SK-N-SH (cell line): ENCODE results near the gene ETFDH. TPM values are rescaled to one million over a fixed set of nuclear protein-coding genes. Genes with fewer than 3 reads are reported as not detected.

Experiments
- CTCF ChIA-PET: fragments of 300-600, 350-600 bp; formaldehyde crosslinking; extraction: SDS; loops from one replicate; lab custom pipeline; 2021; lab: Yijun Ruan, JAX
- POLR2A ChIA-PET: fragments of 350-600 bp; sonication (Branson Sonifier 250); formaldehyde crosslinking; extraction: SDS; loops from one replicate; lab custom pipeline; 2020; ENCODE audit warnings: antibody characterized with exemption, inconsistent platforms; lab: Yijun Ruan, JAX
- DNase-seq: peaks from one replicate; pipeline ENCODE4 v3.0.0; 2012
- H2AFZ ChIP-seq: fragments of 200-600 bp; sonication (generic); 2 replicates; pipeline ENCODE4 v1.8.1; 2016; ENCODE audit warnings: antibody characterized with exemption, mild to moderate bottlenecking, low read depth
- H3F3A ChIP-seq: fragments of 200-600 bp; sonication (generic); replicated peaks from 2 replicates; pipeline ENCODE3; 2016; ENCODE audit warnings: antibody characterized with exemption, mild to moderate bottlenecking; ENCODE audit not compliant: insufficient read depth
- H3K27ac ChIP-seq, 2 experiments: fragments of 200-500 bp in 1 of 2; fragments of 200-600 bp in 1 of 2; sonication (Bioruptor generic) in 1 of 2; sonication (generic), shearing (Covaris generic) in 1 of 2; 2 replicates each; pipeline versions ENCODE4 v1.5.1 to v1.6.1; 2014 to 2016; ENCODE audit warnings: low read depth in 2 of 2, inconsistent platforms in 1 of 2, low read length in 1 of 2, mild to moderate bottlenecking in 1 of 2, mixed read lengths in 1 of 2
- H3K27me3 ChIP-seq: fragments of 200-600 bp; sonication (generic), shearing (Covaris generic); 2 replicates; pipeline ENCODE4 v1.6.1; 2016; ENCODE audit warnings: mixed run types; ENCODE audit not compliant: insufficient read depth
- H3K36me3 ChIP-seq, 2 experiments: fragments of 200-500 bp in 1 of 2; fragments of 200-600 bp in 1 of 2; sonication (Bioruptor generic) in 1 of 2; sonication (generic) in 1 of 2; replicated peaks in 1 of 2; 2 replicates each; pipeline versions ENCODE3 to v1.5.1; 2014 to 2016; ENCODE audit warnings: low read length in 1 of 2, mild to moderate bottlenecking in 1 of 2; ENCODE audit not compliant: insufficient read depth in 2 of 2, control insufficient read depth in 1 of 2
- H3K4me1 ChIP-seq, 2 experiments: fragments of 200-500 bp in 1 of 2; fragments of 200-600 bp in 1 of 2; sonication (Bioruptor generic) in 1 of 2; sonication (generic), shearing (Covaris generic) in 1 of 2; 2 replicates each; pipeline versions ENCODE4 v1.5.1 to v1.6.1; 2014 to 2016; ENCODE audit warnings: low read depth in 1 of 2, low read length in 1 of 2, mixed run types in 1 of 2; ENCODE audit not compliant: insufficient read depth in 2 of 2, control insufficient read depth in 1 of 2
- H3K4me2 ChIP-seq: fragments of 200-600 bp; sonication (generic), shearing (Covaris generic); 2 replicates; pipeline ENCODE4 v1.6.1; 2017; ENCODE audit warnings: mixed run types
- H3K4me3 ChIP-seq, 2 experiments: fragments of 200-500 bp in 1 of 2; fragments of 200-600 bp in 1 of 2; sonication (Bioruptor generic) in 1 of 2; sonication (generic), shearing (Covaris generic) in 1 of 2; 2 replicates each; pipeline versions ENCODE4 v1.5.1 to v1.8.1; 2014 to 2016; ENCODE audit warnings: low read depth in 2 of 2, inconsistent platforms in 1 of 2, low read length in 1 of 2, mild to moderate bottlenecking in 1 of 2, mixed read lengths in 1 of 2, moderate library complexity in 1 of 2
- H3K79me2 ChIP-seq: fragments of 200-600 bp; sonication (generic); 2 replicates; pipeline ENCODE4 v1.8.1; 2017; ENCODE audit warnings: mild to moderate bottlenecking; ENCODE audit not compliant: insufficient read depth
- H3K9ac ChIP-seq: fragments of 200-600 bp; sonication (generic); 2 replicates; pipeline ENCODE4 v1.6.1; 2017; ENCODE audit warnings: mixed run types
- H3K9me2 ChIP-seq: fragments of 200-600 bp; sonication (generic); 2 replicates; pipeline ENCODE4 v1.6.1; 2017; ENCODE audit warnings: mixed run types
- H3K9me3 ChIP-seq: fragments of 200-600 bp; sonication (generic); 2 replicates; pipeline ENCODE4 v1.6.1; 2017; ENCODE audit warnings: mixed run types, mild to moderate bottlenecking, moderate library complexity
- H4K20me1 ChIP-seq: fragments of 200-600 bp; sonication (generic); 2 replicates; pipeline ENCODE4 v1.6.1; 2017; ENCODE audit warnings: mild to moderate bottlenecking, mixed run types; ENCODE audit not compliant: insufficient read depth
- CHD2 ChIP-seq: fragments of 150-350 bp; IDR thresholded peaks from 2 replicates; pipeline ENCODE4 v1.6.1; 2018; ENCODE audit warnings: low read length; ENCODE audit not compliant: partially characterized antibody
- EZH2phosphoT487 ChIP-seq: fragments of 200-600 bp; sonication (generic); IDR thresholded peaks from 2 replicates; pipeline ENCODE4 v1.6.1; 2017; ENCODE audit warnings: low read depth, mixed run types, mild to moderate bottlenecking, antibody characterized with exemption, moderate library complexity, borderline replicate concordance
- GABPA ChIP-seq: IDR thresholded peaks from 2 replicates; pipeline ENCODE4 v1.4.0; 2012; ENCODE audit warnings: low read depth, mild to moderate bottlenecking
- JUND ChIP-seq: IDR thresholded peaks from 2 replicates; pipeline ENCODE4 v1.4.0; 2012
- MEF2A ChIP-seq: IDR thresholded peaks from 2 replicates; pipeline ENCODE4 v1.4.0; 2012; ENCODE audit warnings: low read depth, borderline replicate concordance
- NRF1 ChIP-seq: IDR thresholded peaks from 2 replicates; pipeline ENCODE4 v1.6.1; 2012; ENCODE audit warnings: low read depth, mild to moderate bottlenecking, low read length
- POLR2AphosphoS5 ChIP-seq: IDR thresholded peaks from 2 replicates; pipeline ENCODE4 v1.6.1; 2012; ENCODE audit warnings: low read depth, low read length
- RFX5 ChIP-seq: IDR thresholded peaks from 2 replicates; pipeline ENCODE4 v1.6.1; 2012; ENCODE audit warnings: mild to moderate bottlenecking, improper control_type of control experiment, low read length
- RXRA ChIP-seq: IDR thresholded peaks from 2 replicates; pipeline ENCODE4 v1.4.0; 2012; ENCODE audit warnings: low read depth, mild to moderate bottlenecking, borderline replicate concordance
- SIN3A ChIP-seq: IDR thresholded peaks from 2 replicates; pipeline ENCODE4 v1.6.1; 2012; ENCODE audit warnings: low read depth, mild to moderate bottlenecking, low read length, moderate library complexity, borderline replicate concordance
- YY1 ChIP-seq: IDR thresholded peaks from 2 replicates; pipeline ENCODE4 v1.4.0; 2012; ENCODE audit warnings: low read depth, mild to moderate bottlenecking
- WGBS: methylation state at CpG from one replicate; pipeline ENCODE4 v1.1.6; 2017; ENCODE audit warnings: low lambda C conversion rate; 5-methylcytosine and 5-hydroxymethylcytosine counted together
- polyA plus RNA-seq, 3 experiments: library from polyadenylated mRNA; depleted of rRNA; stranded (reverse); fragments of >200 nt; gene quantifications; 2 replicates each; pipeline ENCODE4 v1.2.3, GENCODE V29; 2012
- TF ChIP-seq, protein P1 (sequence below): IDR thresholded peaks from 2 replicates; pipeline ENCODE4 v1.4.0; 2012; ENCODE audit warnings: low read depth, borderline replicate concordance
- TF ChIP-seq, protein P2 (sequence below): fragments of 150-350 bp; IDR thresholded peaks from 2 replicates; pipeline ENCODE4 v1.6.1; 2017; ENCODE audit warnings: antibody characterized with exemption, low read length, low read depth, borderline replicate concordance
- TF ChIP-seq, protein P3 (sequence below): fragments of 150-350 bp; IDR thresholded peaks from 2 replicates; pipeline ENCODE4 v1.6.1; 2016; ENCODE audit warnings: mild to moderate bottlenecking, low read depth, low read length
- TF ChIP-seq, protein P4 (sequence below): IDR thresholded peaks from 2 replicates; pipeline ENCODE4 v1.4.0; 2012; ENCODE audit warnings: low read depth
- TF ChIP-seq, protein P5 (sequence below): IDR thresholded peaks from 2 replicates; pipeline ENCODE4 v1.4.0; 2012; ENCODE audit warnings: low read depth, borderline replicate concordance

The ETFDH gene
- polyA plus RNA-seq, 1 of the 3 experiments (the other 2 are of a cell fraction): 12.1 TPM

DNA sequence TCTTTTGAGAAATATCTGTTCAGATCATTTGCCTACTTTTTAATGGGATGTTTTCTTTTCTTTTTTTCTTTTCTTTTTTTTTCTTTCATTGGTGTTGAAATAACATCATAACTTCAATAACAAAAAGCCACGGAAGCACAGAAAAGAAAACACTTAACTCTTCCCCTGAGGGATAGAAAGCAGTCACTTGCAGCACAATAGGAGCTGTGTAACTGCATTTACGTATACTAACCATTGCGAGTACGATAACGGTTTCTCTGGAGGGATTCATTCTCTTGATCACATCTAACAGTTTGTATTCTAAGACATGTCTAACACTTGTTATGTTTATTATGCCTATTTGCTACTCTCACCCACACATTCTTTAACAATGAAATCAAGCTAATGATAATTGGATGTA lies 27.7 kb upstream of the ETFDH start:
- Histone ChIP-seq H3K4me2 (no peak overlapping the region), H3K79me2 (no peaks in the 10 kb centered on the region), H2AFZ (no peak overlapping the region), H3K4me3 (no peak overlapping the region), H3K4me1 (no peaks in the 10 kb centered on the region), H4K20me1 (no peaks in the 10 kb centered on the region), H3K9me3 (no peaks in the 10 kb centered on the region), H3K36me3 (no peaks in the 10 kb centered on the region), H3K9ac (no peak overlapping the region), H3F3A (no peaks in the 10 kb centered on the region), H3K27ac (no peak overlapping the region), H3K27me3 (no peaks in the 10 kb centered on the region; the same call in 1 of the 2 replicates), H3K9me2 (no peaks in the 10 kb centered on the region)
- WGBS: 61% methylated on average over 5 of the region's 5 CpGs
- no peak for TF ChIP-seq NRF1
- TF ChIP-seq, protein P1, sequence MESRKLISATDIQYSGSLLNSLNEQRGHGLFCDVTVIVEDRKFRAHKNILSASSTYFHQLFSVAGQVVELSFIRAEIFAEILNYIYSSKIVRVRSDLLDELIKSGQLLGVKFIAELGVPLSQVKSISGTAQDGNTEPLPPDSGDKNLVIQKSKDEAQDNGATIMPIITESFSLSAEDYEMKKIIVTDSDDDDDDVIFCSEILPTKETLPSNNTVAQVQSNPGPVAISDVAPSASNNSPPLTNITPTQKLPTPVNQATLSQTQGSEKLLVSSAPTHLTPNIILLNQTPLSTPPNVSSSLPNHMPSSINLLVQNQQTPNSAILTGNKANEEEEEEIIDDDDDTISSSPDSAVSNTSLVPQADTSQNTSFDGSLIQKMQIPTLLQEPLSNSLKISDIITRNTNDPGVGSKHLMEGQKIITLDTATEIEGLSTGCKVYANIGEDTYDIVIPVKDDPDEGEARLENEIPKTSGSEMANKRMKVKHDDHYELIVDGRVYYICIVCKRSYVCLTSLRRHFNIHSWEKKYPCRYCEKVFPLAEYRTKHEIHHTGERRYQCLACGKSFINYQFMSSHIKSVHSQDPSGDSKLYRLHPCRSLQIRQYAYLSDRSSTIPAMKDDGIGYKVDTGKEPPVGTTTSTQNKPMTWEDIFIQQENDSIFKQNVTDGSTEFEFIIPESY: no peak
- TF ChIP-seq, protein P2, sequence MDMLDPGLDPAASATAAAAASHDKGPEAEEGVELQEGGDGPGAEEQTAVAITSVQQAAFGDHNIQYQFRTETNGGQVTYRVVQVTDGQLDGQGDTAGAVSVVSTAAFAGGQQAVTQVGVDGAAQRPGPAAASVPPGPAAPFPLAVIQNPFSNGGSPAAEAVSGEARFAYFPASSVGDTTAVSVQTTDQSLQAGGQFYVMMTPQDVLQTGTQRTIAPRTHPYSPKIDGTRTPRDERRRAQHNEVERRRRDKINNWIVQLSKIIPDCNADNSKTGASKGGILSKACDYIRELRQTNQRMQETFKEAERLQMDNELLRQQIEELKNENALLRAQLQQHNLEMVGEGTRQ: no peak
- no peak for TF ChIP-seq SIN3A
- TF ChIP-seq, protein P3, sequence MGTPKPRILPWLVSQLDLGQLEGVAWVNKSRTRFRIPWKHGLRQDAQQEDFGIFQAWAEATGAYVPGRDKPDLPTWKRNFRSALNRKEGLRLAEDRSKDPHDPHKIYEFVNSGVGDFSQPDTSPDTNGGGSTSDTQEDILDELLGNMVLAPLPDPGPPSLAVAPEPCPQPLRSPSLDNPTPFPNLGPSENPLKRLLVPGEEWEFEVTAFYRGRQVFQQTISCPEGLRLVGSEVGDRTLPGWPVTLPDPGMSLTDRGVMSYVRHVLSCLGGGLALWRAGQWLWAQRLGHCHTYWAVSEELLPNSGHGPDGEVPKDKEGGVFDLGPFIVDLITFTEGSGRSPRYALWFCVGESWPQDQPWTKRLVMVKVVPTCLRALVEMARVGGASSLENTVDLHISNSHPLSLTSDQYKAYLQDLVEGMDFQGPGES: no peak
- TF ChIP-seq RFX5: no peak
- TF ChIP-seq JUND: no peak
- TF ChIP-seq GABPA: no peak
- no peak for TF ChIP-seq CHD2
- TF ChIP-seq, protein P4, sequence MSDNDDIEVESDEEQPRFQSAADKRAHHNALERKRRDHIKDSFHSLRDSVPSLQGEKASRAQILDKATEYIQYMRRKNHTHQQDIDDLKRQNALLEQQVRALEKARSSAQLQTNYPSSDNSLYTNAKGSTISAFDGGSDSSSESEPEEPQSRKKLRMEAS: no peak
- no peak for TF ChIP-seq POLR2AphosphoS5
- TF ChIP-seq, protein P5, sequence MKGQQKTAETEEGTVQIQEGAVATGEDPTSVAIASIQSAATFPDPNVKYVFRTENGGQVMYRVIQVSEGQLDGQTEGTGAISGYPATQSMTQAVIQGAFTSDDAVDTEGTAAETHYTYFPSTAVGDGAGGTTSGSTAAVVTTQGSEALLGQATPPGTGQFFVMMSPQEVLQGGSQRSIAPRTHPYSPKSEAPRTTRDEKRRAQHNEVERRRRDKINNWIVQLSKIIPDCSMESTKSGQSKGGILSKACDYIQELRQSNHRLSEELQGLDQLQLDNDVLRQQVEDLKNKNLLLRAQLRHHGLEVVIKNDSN: no peak
- TF ChIP-seq EZH2phosphoT487: no peak
- TF ChIP-seq RXRA: no peak
- TF ChIP-seq YY1: no peak
- TF ChIP-seq MEF2A: no peak
- ChIA-PET POLR2A (no interaction called here), CTCF (interaction anchor here (1.0 kb wide), 1 partner anchor 23 kb away, joined by 3 read pairs; no protein-coding TSS in a partner anchor)
- DNase-seq: no peak
